ENCODE results near the gene ALDH8A1.

- TF ChIP-seq CTCF (IDR thresholded peaks at IDR 0.05; ENCODE audit: poor library complexity) (no peak), EZH2 (IDR thresholded peaks at IDR 0.05; ENCODE audit: borderline replicate concordance) (no peak)
Observed at GRCh38 chr6:134943522-134944111, 6.3 kb downstream of the ALDH8A1 start.

All from hepatocyte (in vitro differentiated cells).